H1 (cell line): ENCODE measurements around the gene TBX18. TPM values are rescaled to one million over a fixed set of nuclear protein-coding genes. Genes with fewer than 3 reads are reported as not detected.

ENCODE experiments used
- CTCF ChIA-PET: fragments of 300-600 bp; sonication (Branson Sonifier 250); formaldehyde crosslinking; loops from one replicate; lab custom pipeline; 2021; ENCODE audit not compliant: partially characterized antibody; lab: Charles Lee
- POLR2A ChIA-PET: fragments of 300-600 bp; sonication (Branson Sonifier 250); formaldehyde crosslinking; loops from one replicate; lab custom pipeline; 2021; ENCODE audit warnings: inconsistent platforms; ENCODE audit not compliant: partially characterized antibody; lab: Charles Lee
- DNase-seq, 2 experiments: peaks; one replicate each; pipeline versions ENCODE4 v3.0.0 to v3.0.0-alpha.2; 2010 to 2022; ENCODE audit warnings: low spot score in 2 of 2, low read depth in 1 of 2, mixed read lengths in 1 of 2
- FAIRE-seq: peaks from 2 replicates; lab custom pipeline; 2011; peaks lifted over from hg19 to GRCh38; lab: Jason Lieb, UNC
- H2AFZ ChIP-seq: 2 replicates; pipeline ENCODE4 v1.8.1; 2012; ENCODE audit warnings: low read length, inconsistent platforms
- H2AK5ac ChIP-seq: 2 replicates; pipeline ENCODE4 v1.6.1; 2013; ENCODE audit warnings: low read depth, low read length
- H2BK120ac ChIP-seq: replicated peaks from 2 replicates; pipeline ENCODE3; 2013; ENCODE audit warnings: low read depth, low read length, inconsistent platforms
- H2BK12ac ChIP-seq: 2 replicates; pipeline ENCODE4 v1.6.1; 2013; ENCODE audit warnings: low read depth, low read length
- H2BK15ac ChIP-seq: 2 replicates; pipeline ENCODE4 v1.6.1; 2013; ENCODE audit warnings: low read length
- H2BK20ac ChIP-seq: 2 replicates; pipeline ENCODE4 v1.6.1; 2013; ENCODE audit warnings: low read length
- H2BK5ac ChIP-seq: 2 replicates; pipeline ENCODE4 v1.6.1; 2013; ENCODE audit warnings: low read depth, low read length
- H3K14ac ChIP-seq: 2 replicates; pipeline ENCODE4 v1.6.1; 2013; ENCODE audit warnings: inconsistent platforms; ENCODE audit not compliant: insufficient read length
- H3K18ac ChIP-seq: 2 replicates; pipeline ENCODE4 v1.6.1; 2013; ENCODE audit warnings: low read length; ENCODE audit errors: extremely low read depth
- H3K23ac ChIP-seq: 2 replicates; pipeline ENCODE4 v1.6.1; 2013; ENCODE audit warnings: inconsistent platforms; ENCODE audit not compliant: insufficient read length
- H3K23me2 ChIP-seq: 2 replicates; pipeline ENCODE4 v1.6.1; 2013; ENCODE audit warnings: low read depth, low read length
- H3K27ac ChIP-seq: 2 replicates; pipeline ENCODE4 v1.6.1; 2011; ENCODE audit warnings: low read depth, low read length, inconsistent platforms
- H3K27me3 ChIP-seq, 4 experiments: replicated peaks in 1 of 4; 1 replicate in 1 of 4; 2 replicates in 3 of 4; pipeline versions ENCODE4 v1.6.1 to v1.8.1; 2011 to 2013; ENCODE audit warnings: low read length in 3 of 4, mild to moderate bottlenecking in 3 of 4, inconsistent platforms in 2 of 4, mixed read lengths in 2 of 4, moderate library complexity in 1 of 4; ENCODE audit not compliant: control insufficient read depth in 3 of 4, insufficient read depth in 3 of 4; ENCODE audit errors: extremely low read depth in 1 of 4
- H3K36me3 ChIP-seq, 4 experiments: 2 replicates each; pipeline versions ENCODE4 v1.6.1 to v1.8.1; 2011 to 2013; ENCODE audit warnings: mild to moderate bottlenecking in 4 of 4, low read length in 3 of 4, moderate library complexity in 2 of 4, control low read depth in 1 of 4, inconsistent platforms in 1 of 4; ENCODE audit not compliant: insufficient read depth in 4 of 4, control insufficient read depth in 2 of 4
- H3K4ac ChIP-seq: replicated peaks from 2 replicates; pipeline ENCODE3; 2013; ENCODE audit warnings: low read length, low read depth, mixed read lengths, inconsistent platforms; ENCODE audit not compliant: insufficient read length
- H3K4me1 ChIP-seq, 4 experiments: replicated peaks in 1 of 4; 1 replicate in 1 of 4; 2 replicates in 3 of 4; pipeline versions ENCODE4 v1.6.1 to v1.8.1; 2011 to 2013; ENCODE audit warnings: low read length in 3 of 4, inconsistent platforms in 2 of 4, mixed read lengths in 1 of 4; ENCODE audit not compliant: insufficient read depth in 4 of 4, control insufficient read depth in 3 of 4
- H3K4me2 ChIP-seq, 2 experiments: 2 replicates each; pipeline versions ENCODE4 v1.6.1 to v1.8.1; 2011 to 2013; ENCODE audit warnings: low read depth in 2 of 2, low read length in 2 of 2, control low read depth in 1 of 2, inconsistent platforms in 1 of 2, mild to moderate bottlenecking in 1 of 2; ENCODE audit not compliant: insufficient read depth in 1 of 2
- H3K4me3 ChIP-seq, 4 experiments: fragments of 200-600, 300-600 bp in 1 of 4; sonication (generic), shearing (Covaris generic), sonication (Bioruptor Twin) in 1 of 4; 2 replicates each; pipeline versions ENCODE4 v1.5.1 to v1.8.1; 2011 to 2016; ENCODE audit warnings: low read length in 4 of 4, low read depth in 3 of 4, control low read depth in 2 of 4, inconsistent platforms in 2 of 4, mild to moderate bottlenecking in 2 of 4, mixed read lengths in 1 of 4, moderate library complexity in 1 of 4; ENCODE audit not compliant: insufficient read depth in 2 of 4; ENCODE audit errors: extremely low read depth in 1 of 4
- H3K56ac ChIP-seq: replicated peaks from 2 replicates; pipeline ENCODE3; 2013; ENCODE audit warnings: low read depth, mild to moderate bottlenecking, mixed read lengths, low read length, inconsistent platforms; ENCODE audit not compliant: insufficient read length
- H3K79me1 ChIP-seq: 2 replicates; pipeline ENCODE4 v1.6.1; 2013; ENCODE audit warnings: low read depth, low read length, control low read depth
- H3K79me2 ChIP-seq, 2 experiments: 2 replicates each; pipeline versions ENCODE4 v1.6.1 to v1.8.1; 2012 to 2013; ENCODE audit warnings: low read length in 2 of 2, mild to moderate bottlenecking in 2 of 2, inconsistent platforms in 1 of 2; ENCODE audit not compliant: insufficient read depth in 2 of 2, control insufficient read depth in 1 of 2
- H3K9ac ChIP-seq, 4 experiments: replicated peaks in 1 of 4; 1 replicate in 1 of 4; 2 replicates in 3 of 4; pipeline versions ENCODE4 v1.6.1 to v1.8.1; 2011 to 2013; ENCODE audit warnings: low read depth in 3 of 4, low read length in 3 of 4, control low read depth in 2 of 4, mild to moderate bottlenecking in 2 of 4, moderate library complexity in 2 of 4, inconsistent platforms in 1 of 4; ENCODE audit errors: extremely low read depth in 1 of 4
- H3K9me3 ChIP-seq, 2 experiments: 2 replicates each; pipeline versions ENCODE4 v1.6.1 to v1.8.1; 2012 to 2013; ENCODE audit warnings: mild to moderate bottlenecking in 2 of 2, moderate library complexity in 2 of 2, control low read depth in 1 of 2, inconsistent platforms in 1 of 2, low read depth in 1 of 2, low read length in 1 of 2, mixed read lengths in 1 of 2; ENCODE audit not compliant: insufficient read depth in 2 of 2
- H4K20me1 ChIP-seq, 2 experiments: replicated peaks in 1 of 2; 2 replicates each; pipeline versions ENCODE3 to v1.8.1; 2011 to 2013; ENCODE audit warnings: inconsistent platforms in 2 of 2, low read length in 2 of 2, mild to moderate bottlenecking in 1 of 2; ENCODE audit not compliant: insufficient read depth in 2 of 2, control insufficient read depth in 1 of 2
- H4K5ac ChIP-seq: 2 replicates; pipeline ENCODE4 v1.6.1; 2013; ENCODE audit warnings: low read length, low read depth, mixed read lengths, inconsistent platforms; ENCODE audit not compliant: insufficient read length
- H4K8ac ChIP-seq: 2 replicates; pipeline ENCODE4 v1.8.0; 2013; ENCODE audit warnings: mild to moderate bottlenecking, moderate library complexity, low read length, inconsistent platforms; ENCODE audit not compliant: insufficient read depth; ENCODE audit errors: extremely low read depth
- H4K91ac ChIP-seq: replicated peaks from 2 replicates; pipeline ENCODE3; 2013; ENCODE audit warnings: low read length, mixed read lengths, inconsistent platforms; ENCODE audit not compliant: insufficient read length
- WGBS, 2 experiments: shearing (Covaris generic) in 1 of 2; methylation state at CpG; one replicate each; pipeline versions ENCODE4 v1.1.6 to v1.1.7; 2013 to 2015; ENCODE audit warnings: low lambda C conversion rate in 2 of 2, mixed read lengths in 2 of 2, inconsistent platforms in 1 of 2, low coverage in 1 of 2, missing lambda C conversion rate in 1 of 2; ENCODE audit not compliant: insufficient replicate concordance in 2 of 2, insufficient coverage in 1 of 2, insufficient read length in 1 of 2; ENCODE audit errors: extremely low coverage in 1 of 2, missing lambda C conversion rate in 1 of 2; 5-methylcytosine and 5-hydroxymethylcytosine counted together
- polyA plus RNA-seq, 7 experiments: library from polyadenylated mRNA; depleted of rRNA in 3 of 7; stranded (reverse) in 5 of 7; unstranded in 2 of 7; fragments of >200 nt in 5 of 7; fragments of 200-250 nt in 2 of 7; gene quantifications; 1 replicate in 5 of 7; 2 replicates in 1 of 7; 4 replicates in 1 of 7; pipeline versions ENCODE4 v1.2.1 to v1.2.3, GENCODE V29; 2011 to 2013; ENCODE audit warnings: missing spikeins in 2 of 7, mixed read lengths in 2 of 7
- total RNA-seq: library from RNA; stranded (reverse); fragmentation: NEBNext Ultra II Directional; extraction: Animal tissue kit (Norgen Biotek cat#: 25700); gene quantifications from 2 replicates; pipeline ENCODE4 v1.2.1, GENCODE V29; 2021

TBX18 gene
- total and polyA plus RNA-seq, 2 of the 8 experiments (the other 6 are each of a cell fraction or from before 2014, with no cell fraction given) = 0.02 TPM; not detected in 1

GRCh38 chr6:84657025-84657424 is 107.4 kb downstream of the TBX18 start:
- ChIA-PET POLR2A (no interaction called here), CTCF (interaction anchor here (1.1 kb wide), 1 partner anchor 28 kb away, joined by 6 read pairs; no protein-coding TSS in a partner anchor)
- no peak overlapping the region for H3K56ac ChIP-seq
- no peaks in the 10 kb centered on the region for H3K9me3 ChIP-seq
- no peak overlapping the region for H4K91ac ChIP-seq
- no peaks in the 10 kb centered on the region for H3K36me3 ChIP-seq
- H2BK5ac ChIP-seq = no peak overlapping the region
- no peak overlapping the region for H4K5ac ChIP-seq
- no peak overlapping the region for H2BK12ac ChIP-seq
- H3K27me3 ChIP-seq = no peaks in the 10 kb centered on the region
- H3K23ac ChIP-seq = no peak overlapping the region
- no peak overlapping the region for H4K8ac ChIP-seq
- no peak overlapping the region for H2AK5ac ChIP-seq
- no peak overlapping the region for H2AFZ ChIP-seq
- H2BK20ac ChIP-seq = no peak overlapping the region
- DNase-seq = no peak
- H3K14ac ChIP-seq = no peak overlapping the region
- H3K18ac ChIP-seq = no peak overlapping the region
- no peak overlapping the region for H3K4me2 ChIP-seq
- no peak for FAIRE-seq
- H3K4me1 ChIP-seq = no peaks in the 10 kb centered on the region
- H3K9ac ChIP-seq = no peak overlapping the region
- H2BK120ac ChIP-seq = no peak overlapping the region
- no peak overlapping the region for H3K27ac ChIP-seq
- no peaks in the 10 kb centered on the region for H4K20me1 ChIP-seq
- no peaks in the 10 kb centered on the region for H3K79me1 ChIP-seq
- H2BK15ac ChIP-seq = no peak overlapping the region
- 86% methylated on average over 2 of the region's 2 CpGs; no CpG with 5 or more reads in 1 of the 2 experiments for WGBS, 2 experiments
- no peaks in the 10 kb centered on the region for H3K23me2 ChIP-seq
- no peak overlapping the region for H3K4me3 ChIP-seq
- H3K79me2 ChIP-seq = no peaks in the 10 kb centered on the region
- H3K4ac ChIP-seq = no peak overlapping the region
